ENCODE results near the gene TBXT. TPM values are rescaled to one million over a fixed set of nuclear protein-coding genes. Genes with fewer than 3 reads are reported as not detected.

Gene TBXT
- total and polyA plus RNA-seq, 2 experiments from 2014 or later = 0.23 TPM; not detected in 1

- TF ChIP-seq, protein P1, sequence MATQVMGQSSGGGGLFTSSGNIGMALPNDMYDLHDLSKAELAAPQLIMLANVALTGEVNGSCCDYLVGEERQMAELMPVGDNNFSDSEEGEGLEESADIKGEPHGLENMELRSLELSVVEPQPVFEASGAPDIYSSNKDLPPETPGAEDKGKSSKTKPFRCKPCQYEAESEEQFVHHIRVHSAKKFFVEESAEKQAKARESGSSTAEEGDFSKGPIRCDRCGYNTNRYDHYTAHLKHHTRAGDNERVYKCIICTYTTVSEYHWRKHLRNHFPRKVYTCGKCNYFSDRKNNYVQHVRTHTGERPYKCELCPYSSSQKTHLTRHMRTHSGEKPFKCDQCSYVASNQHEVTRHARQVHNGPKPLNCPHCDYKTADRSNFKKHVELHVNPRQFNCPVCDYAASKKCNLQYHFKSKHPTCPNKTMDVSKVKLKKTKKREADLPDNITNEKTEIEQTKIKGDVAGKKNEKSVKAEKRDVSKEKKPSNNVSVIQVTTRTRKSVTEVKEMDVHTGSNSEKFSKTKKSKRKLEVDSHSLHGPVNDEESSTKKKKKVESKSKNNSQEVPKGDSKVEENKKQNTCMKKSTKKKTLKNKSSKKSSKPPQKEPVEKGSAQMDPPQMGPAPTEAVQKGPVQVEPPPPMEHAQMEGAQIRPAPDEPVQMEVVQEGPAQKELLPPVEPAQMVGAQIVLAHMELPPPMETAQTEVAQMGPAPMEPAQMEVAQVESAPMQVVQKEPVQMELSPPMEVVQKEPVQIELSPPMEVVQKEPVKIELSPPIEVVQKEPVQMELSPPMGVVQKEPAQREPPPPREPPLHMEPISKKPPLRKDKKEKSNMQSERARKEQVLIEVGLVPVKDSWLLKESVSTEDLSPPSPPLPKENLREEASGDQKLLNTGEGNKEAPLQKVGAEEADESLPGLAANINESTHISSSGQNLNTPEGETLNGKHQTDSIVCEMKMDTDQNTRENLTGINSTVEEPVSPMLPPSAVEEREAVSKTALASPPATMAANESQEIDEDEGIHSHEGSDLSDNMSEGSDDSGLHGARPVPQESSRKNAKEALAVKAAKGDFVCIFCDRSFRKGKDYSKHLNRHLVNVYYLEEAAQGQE (IDR thresholded peaks at IDR 0.05; ENCODE audit: unreplicated experiment) = no peak
- TF ChIP-seq EZH2phosphoT487 (IDR thresholded peaks at IDR 0.05; ENCODE audit: unreplicated experiment) (no peak), NANOG (IDR thresholded peaks at IDR 0.05; ENCODE audit: borderline replicate concordance) (no peak), ZNF331 (CRISPR knock-in tag; IDR thresholded peaks at IDR 0.05; ENCODE audit: low read depth) (no peak), POLR2AphosphoS5 (IDR thresholded peaks at IDR 0.05; ENCODE audit: low read depth) (no peak), STAT1 (IDR thresholded peaks at IDR 0.05; ENCODE audit: unreplicated experiment) (no peak), EZH2 (IDR thresholded peaks at IDR 0.05; ENCODE audit: low read depth, unreplicated experiment) (no peak)
- TF ChIP-seq, protein P2, sequence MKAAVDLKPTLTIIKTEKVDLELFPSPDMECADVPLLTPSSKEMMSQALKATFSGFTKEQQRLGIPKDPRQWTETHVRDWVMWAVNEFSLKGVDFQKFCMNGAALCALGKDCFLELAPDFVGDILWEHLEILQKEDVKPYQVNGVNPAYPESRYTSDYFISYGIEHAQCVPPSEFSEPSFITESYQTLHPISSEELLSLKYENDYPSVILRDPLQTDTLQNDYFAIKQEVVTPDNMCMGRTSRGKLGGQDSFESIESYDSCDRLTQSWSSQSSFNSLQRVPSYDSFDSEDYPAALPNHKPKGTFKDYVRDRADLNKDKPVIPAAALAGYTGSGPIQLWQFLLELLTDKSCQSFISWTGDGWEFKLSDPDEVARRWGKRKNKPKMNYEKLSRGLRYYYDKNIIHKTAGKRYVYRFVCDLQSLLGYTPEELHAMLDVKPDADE (IDR thresholded peaks at IDR 0.05) = no peak
- TF ChIP-seq, protein P3, sequence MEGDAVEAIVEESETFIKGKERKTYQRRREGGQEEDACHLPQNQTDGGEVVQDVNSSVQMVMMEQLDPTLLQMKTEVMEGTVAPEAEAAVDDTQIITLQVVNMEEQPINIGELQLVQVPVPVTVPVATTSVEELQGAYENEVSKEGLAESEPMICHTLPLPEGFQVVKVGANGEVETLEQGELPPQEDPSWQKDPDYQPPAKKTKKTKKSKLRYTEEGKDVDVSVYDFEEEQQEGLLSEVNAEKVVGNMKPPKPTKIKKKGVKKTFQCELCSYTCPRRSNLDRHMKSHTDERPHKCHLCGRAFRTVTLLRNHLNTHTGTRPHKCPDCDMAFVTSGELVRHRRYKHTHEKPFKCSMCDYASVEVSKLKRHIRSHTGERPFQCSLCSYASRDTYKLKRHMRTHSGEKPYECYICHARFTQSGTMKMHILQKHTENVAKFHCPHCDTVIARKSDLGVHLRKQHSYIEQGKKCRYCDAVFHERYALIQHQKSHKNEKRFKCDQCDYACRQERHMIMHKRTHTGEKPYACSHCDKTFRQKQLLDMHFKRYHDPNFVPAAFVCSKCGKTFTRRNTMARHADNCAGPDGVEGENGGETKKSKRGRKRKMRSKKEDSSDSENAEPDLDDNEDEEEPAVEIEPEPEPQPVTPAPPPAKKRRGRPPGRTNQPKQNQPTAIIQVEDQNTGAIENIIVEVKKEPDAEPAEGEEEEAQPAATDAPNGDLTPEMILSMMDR (conservative IDR thresholded peaks at IDR 0.05; ENCODE audit: low read depth in 2 of 2) = no peak
Measured at GRCh38 chr6:166112580-166112979, 55.1 kb downstream of the TBXT start (continued).

DNA sequence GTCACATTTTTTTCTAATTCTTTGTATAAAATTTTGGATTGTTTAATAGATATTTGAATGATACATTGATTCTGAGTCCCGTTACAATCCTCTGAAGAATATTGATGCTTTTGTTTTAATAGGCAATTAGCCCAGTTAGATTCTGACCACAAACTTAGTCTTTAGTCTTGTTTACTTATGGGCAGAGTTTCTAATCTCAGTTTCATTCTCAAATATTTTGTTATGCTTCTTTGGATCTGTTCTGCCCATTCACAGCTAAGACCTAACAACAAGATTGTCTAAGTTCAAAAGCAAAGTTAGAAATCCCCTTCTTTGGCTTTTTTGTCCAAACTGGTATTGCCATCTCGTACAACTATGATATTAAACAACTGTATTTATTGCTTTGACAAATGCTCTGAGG is 58.0 kb downstream of the TBXT start:
- Mint-ChIP-seq H3K27ac (no peak overlapping the region), H3K27me3 (ENCODE audit: insufficient read depth, low read depth, poor library complexity) (peaks cover 2% of the 10 kb centered on the region), H3K4me1 (no peaks in the 10 kb centered on the region), H3K4me3 (no peak overlapping the region), H3K36me3 (ENCODE audit: low read depth) (no peaks in the 10 kb centered on the region), H3K9me3 (no peaks in the 10 kb centered on the region; the same call in 1 of the 3 replicates)
- Histone ChIP-seq H3K27me3 (ENCODE audit: insufficient read depth) (no peaks in the 10 kb centered on the region), H3K9me2 (ENCODE audit: insufficient read depth) (no peaks in the 10 kb centered on the region), H4K20me1 (replicated peaks; ENCODE audit: insufficient read depth) (no peaks in the 10 kb centered on the region), H3K4me2 (no peak overlapping the region), H3K79me2 (replicated peaks; ENCODE audit: insufficient read depth) (no peaks in the 10 kb centered on the region), H3K4me1 (ENCODE audit: insufficient read depth) (no peaks in the 10 kb centered on the region), H2AFZ (no peak overlapping the region), H3K27ac (ENCODE audit: low read depth) (no peak overlapping the region), H3K36me3 (ENCODE audit: insufficient read depth) (no peaks in the 10 kb centered on the region), H3K4me3 (no peak overlapping the region), H3F3A (replicated peaks; ENCODE audit: low read depth) (no peaks in the 10 kb centered on the region)
- ATAC-seq = no peak
- DNase-seq (ENCODE audit: low spot score) = no peak
- no peak for TF ChIP-seq NANOG (IDR thresholded peaks at IDR 0.05; ENCODE audit: borderline replicate concordance)
- no peak for TF ChIP-seq ZNF331 (CRISPR knock-in tag; IDR thresholded peaks at IDR 0.05; ENCODE audit: low read depth)
- no peak for TF ChIP-seq JUNB (IDR thresholded peaks at IDR 0.05; ENCODE audit: unreplicated experiment)
- no peak for TF ChIP-seq STAT1 (IDR thresholded peaks at IDR 0.05; ENCODE audit: unreplicated experiment)
- TF ChIP-seq EZH2phosphoT487 (IDR thresholded peaks at IDR 0.05; ENCODE audit: unreplicated experiment) = no peak
- TF ChIP-seq, protein P4, sequence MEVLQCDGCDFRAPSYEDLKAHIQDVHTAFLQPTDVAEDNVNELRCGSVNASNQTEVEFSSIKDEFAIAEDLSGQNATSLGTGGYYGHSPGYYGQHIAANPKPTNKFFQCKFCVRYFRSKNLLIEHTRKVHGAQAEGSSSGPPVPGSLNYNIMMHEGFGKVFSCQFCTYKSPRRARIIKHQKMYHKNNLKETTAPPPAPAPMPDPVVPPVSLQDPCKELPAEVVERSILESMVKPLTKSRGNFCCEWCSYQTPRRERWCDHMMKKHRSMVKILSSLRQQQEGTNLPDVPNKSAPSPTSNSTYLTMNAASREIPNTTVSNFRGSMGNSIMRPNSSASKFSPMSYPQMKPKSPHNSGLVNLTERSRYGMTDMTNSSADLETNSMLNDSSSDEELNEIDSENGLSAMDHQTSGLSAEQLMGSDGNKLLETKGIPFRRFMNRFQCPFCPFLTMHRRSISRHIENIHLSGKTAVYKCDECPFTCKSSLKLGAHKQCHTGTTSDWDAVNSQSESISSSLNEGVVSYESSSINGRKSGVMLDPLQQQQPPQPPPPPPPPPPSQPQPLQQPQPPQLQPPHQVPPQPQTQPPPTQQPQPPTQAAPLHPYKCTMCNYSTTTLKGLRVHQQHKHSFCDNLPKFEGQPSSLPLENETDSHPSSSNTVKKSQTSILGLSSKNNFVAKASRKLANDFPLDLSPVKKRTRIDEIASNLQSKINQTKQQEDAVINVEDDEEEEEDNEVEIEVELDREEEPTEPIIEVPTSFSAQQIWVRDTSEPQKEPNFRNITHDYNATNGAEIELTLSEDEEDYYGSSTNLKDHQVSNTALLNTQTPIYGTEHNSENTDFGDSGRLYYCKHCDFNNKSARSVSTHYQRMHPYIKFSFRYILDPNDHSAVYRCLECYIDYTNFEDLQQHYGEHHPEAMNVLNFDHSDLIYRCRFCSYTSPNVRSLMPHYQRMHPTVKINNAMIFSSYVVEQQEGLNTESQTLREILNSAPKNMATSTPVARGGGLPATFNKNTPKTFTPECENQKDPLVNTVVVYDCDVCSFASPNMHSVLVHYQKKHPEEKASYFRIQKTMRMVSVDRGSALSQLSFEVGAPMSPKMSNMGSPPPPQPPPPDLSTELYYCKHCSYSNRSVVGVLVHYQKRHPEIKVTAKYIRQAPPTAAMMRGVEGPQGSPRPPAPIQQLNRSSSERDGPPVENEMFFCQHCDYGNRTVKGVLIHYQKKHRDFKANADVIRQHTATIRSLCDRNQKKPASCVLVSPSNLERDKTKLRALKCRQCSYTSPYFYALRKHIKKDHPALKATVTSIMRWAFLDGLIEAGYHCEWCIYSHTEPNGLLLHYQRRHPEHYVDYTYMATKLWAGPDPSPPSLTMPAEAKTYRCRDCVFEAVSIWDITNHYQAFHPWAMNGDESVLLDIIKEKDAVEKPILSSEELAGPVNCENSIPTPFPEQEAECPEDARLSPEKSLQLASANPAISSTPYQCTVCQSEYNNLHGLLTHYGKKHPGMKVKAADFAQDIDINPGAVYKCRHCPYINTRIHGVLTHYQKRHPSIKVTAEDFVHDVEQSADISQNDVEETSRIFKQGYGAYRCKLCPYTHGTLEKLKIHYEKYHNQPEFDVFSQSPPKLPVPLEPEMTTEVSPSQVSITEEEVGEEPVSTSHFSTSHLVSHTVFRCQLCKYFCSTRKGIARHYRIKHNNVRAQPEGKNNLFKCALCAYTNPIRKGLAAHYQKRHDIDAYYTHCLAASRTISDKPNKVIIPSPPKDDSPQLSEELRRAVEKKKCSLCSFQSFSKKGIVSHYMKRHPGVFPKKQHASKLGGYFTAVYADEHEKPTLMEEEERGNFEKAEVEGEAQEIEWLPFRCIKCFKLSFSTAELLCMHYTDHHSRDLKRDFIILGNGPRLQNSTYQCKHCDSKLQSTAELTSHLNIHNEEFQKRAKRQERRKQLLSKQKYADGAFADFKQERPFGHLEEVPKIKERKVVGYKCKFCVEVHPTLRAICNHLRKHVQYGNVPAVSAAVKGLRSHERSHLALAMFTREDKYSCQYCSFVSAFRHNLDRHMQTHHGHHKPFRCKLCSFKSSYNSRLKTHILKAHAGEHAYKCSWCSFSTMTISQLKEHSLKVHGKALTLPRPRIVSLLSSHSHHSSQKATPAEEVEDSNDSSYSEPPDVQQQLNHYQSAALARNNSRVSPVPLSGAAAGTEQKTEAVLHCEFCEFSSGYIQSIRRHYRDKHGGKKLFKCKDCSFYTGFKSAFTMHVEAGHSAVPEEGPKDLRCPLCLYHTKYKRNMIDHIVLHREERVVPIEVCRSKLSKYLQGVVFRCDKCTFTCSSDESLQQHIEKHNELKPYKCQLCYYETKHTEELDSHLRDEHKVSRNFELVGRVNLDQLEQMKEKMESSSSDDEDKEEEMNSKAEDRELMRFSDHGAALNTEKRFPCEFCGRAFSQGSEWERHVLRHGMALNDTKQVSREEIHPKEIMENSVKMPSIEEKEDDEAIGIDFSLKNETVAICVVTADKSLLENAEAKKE (CRISPR knock-in tag; IDR thresholded peaks at IDR 0.05) = no peak
- no peak for TF ChIP-seq EZH2 (IDR thresholded peaks at IDR 0.05; ENCODE audit: low read depth, unreplicated experiment)
- TF ChIP-seq, protein P2 (IDR thresholded peaks at IDR 0.05) = no peak

Measured in GM23338 (cell line).